Measurements from ENCODE around the gene ARHGEF1. TPM values are rescaled to one million over a fixed set of nuclear protein-coding genes. Genes with fewer than 3 reads are reported as not detected.

The ARHGEF1 gene
- total RNA-seq, 1 experiment from 2014 or later = 50.8 TPM

GRCh38 chr19:41866284-41866683, 16.7 kb upstream of the ARHGEF1 start:
- Histone ChIP-seq H3K36me3 (ENCODE audit: low read depth, low read length) (peaks cover 74% of the 10 kb centered on the region), H3K27ac (ENCODE audit: low read length) (no peak overlapping the region), H3K9ac (ENCODE audit: low read length) (no peak overlapping the region), H3K4me1 (ENCODE audit: insufficient read depth, low read length) (peaks cover 22% of the 10 kb centered on the region), H4K20me1 (ENCODE audit: low read length) (peaks cover 66% of the 10 kb centered on the region), H3F3A (ENCODE audit: low read length, unreplicated experiment) (no peaks in the 10 kb centered on the region), H3K9me3 (ENCODE audit: low read length) (no peaks in the 10 kb centered on the region), H3K4me3 (ENCODE audit: low read length) (no peak overlapping the region), H3K27me3 (ENCODE audit: low read length) (no peaks in the 10 kb centered on the region), H2AFZ (ENCODE audit: low read length) (no peak overlapping the region), H3K4me2 (ENCODE audit: low read length) (no peak overlapping the region), H3K79me2 (ENCODE audit: low read length) (peaks cover 57% of the 10 kb centered on the region), H3K9me2 (replicated peaks; ENCODE audit: low read length) (no peaks in the 10 kb centered on the region)
- intact Hi-C loops (cut with micrococcal nuclease) = no loop called here
- ATAC-seq (no peak), DNase-seq (no peak)
- ChIA-PET CTCF (no interaction called here), POLR2A (ENCODE audit: unreplicated experiment) (no interaction called here)
- no TSS peak for BruUV-seq (replicated peaks)
- TF ChIP-seq EZH2 (IDR thresholded peaks at IDR 0.05; ENCODE audit: low read length, unreplicated experiment) (no peak), EZH2phosphoT487 (IDR thresholded peaks at IDR 0.05; ENCODE audit: borderline replicate concordance, low read length) (no peak), CTCF (conservative IDR thresholded peaks at IDR 0.05; ENCODE audit: low read depth, low read length) (no peak)

DNA sequence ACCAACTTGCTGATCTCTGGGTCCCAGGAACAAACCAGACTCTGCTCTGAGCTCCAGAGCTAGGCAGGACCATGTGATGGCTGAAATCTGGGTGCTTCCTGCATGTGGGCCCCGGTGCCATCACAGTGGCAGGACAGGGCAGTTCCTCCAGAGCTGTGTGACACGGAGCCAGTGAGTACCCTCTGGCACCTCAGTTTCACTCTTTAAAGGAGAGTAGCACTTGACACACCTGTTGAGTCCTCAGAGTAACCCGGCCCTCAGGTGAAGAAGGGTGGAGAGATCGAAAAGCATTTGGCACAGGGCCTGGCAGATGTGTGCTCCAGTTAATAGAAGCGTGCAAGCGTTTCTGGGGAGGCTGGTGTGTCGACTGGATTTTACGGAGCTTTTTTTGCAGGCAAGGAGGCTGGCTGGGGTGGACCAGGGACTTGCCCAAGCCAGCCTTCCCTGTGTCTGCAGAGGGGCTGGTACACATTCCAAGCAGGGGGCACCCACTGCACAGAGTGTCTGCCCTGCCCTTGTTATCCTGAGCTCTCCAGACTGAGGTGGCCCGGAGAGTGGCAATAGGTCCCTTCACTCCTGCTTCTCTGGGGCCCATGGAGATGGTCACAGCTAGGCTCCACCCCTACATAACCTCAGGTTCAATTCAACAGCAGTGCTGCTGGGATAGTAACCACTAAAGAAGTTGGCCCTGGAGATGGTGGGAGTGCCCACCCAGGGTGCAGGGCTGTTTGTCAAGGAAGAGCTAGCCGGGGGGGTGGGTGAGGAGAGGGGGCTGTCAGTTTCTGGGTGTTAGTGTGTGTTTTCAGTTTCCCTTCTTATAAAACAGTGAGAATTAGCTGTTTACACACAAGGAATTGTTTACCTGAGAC, 14.6 kb upstream of the ARHGEF1 start:
- H3K9me2 ChIP-seq (replicated peaks; ENCODE audit: low read length) = no peaks in the 10 kb centered on the region
- no peak overlapping the region for H3K9ac ChIP-seq (ENCODE audit: low read length)
- no peaks in the 10 kb centered on the region for H3F3A ChIP-seq (ENCODE audit: low read length, unreplicated experiment)
- peaks cover 46% of the 10 kb centered on the region for H4K20me1 ChIP-seq (ENCODE audit: low read length)
- no peak for ATAC-seq
- ChIA-PET CTCF (no interaction called here), POLR2A (ENCODE audit: unreplicated experiment) (no interaction called here)
- H3K4me1 ChIP-seq (ENCODE audit: insufficient read depth, low read length) = 0 out of 2 replicates have a peak, but pooled peaks cover 1% of the 10 kb centered on the region
- H3K36me3 ChIP-seq (ENCODE audit: low read depth, low read length) = peaks cover 58% of the 10 kb centered on the region
- no peaks in the 10 kb centered on the region for H3K9me3 ChIP-seq (ENCODE audit: low read length)
- no peak overlapping the region for H3K27ac ChIP-seq (ENCODE audit: low read length)
- H3K4me3 ChIP-seq (ENCODE audit: low read length) = no peak overlapping the region
- BruUV-seq (replicated peaks) = no TSS peak
- H3K27me3 ChIP-seq (ENCODE audit: low read length) = no peaks in the 10 kb centered on the region
- intact Hi-C loops (cut with micrococcal nuclease) = no loop called here
- TF ChIP-seq CTCF (conservative IDR thresholded peaks at IDR 0.05; ENCODE audit: low read depth, low read length) = no peak
- TF ChIP-seq EZH2 (IDR thresholded peaks at IDR 0.05; ENCODE audit: low read length, unreplicated experiment) = no peak
- TF ChIP-seq EZH2phosphoT487 (IDR thresholded peaks at IDR 0.05; ENCODE audit: borderline replicate concordance, low read length) = no peak
- H3K79me2 ChIP-seq (ENCODE audit: low read length) = peaks cover 36% of the 10 kb centered on the region
- no peak for DNase-seq
- H2AFZ ChIP-seq (ENCODE audit: low read length) = no peak overlapping the region
- H3K4me2 ChIP-seq (ENCODE audit: low read length) = no peak overlapping the region

GRCh38 chr19:41868989-41869300, 14.0 kb upstream of the ARHGEF1 start:
- Histone ChIP-seq H3K36me3 (ENCODE audit: low read depth, low read length) (peaks cover 55% of the 10 kb centered on the region), H4K20me1 (ENCODE audit: low read length) (peaks cover 43% of the 10 kb centered on the region)

More at GRCh38 chr19:41868989-41869300, 14.0 kb upstream of the ARHGEF1 start:
- intact Hi-C loops (cut with micrococcal nuclease) = no loop called here
- ATAC-seq (no peak), DNase-seq (no peak)
- BruUV-seq (replicated peaks) = no TSS peak
- Histone ChIP-seq H3K4me1 (ENCODE audit: insufficient read depth, low read length) (no peaks in the 10 kb centered on the region), H3K27me3 (ENCODE audit: low read length) (no peaks in the 10 kb centered on the region), H3K27ac (ENCODE audit: low read length) (no peak overlapping the region), H3K79me2 (ENCODE audit: low read length) (peaks cover 31% of the 10 kb centered on the region), H3K4me2 (ENCODE audit: low read length) (no peak overlapping the region), H3K9ac (ENCODE audit: low read length) (no peak overlapping the region), H3K9me3 (ENCODE audit: low read length) (no peaks in the 10 kb centered on the region), H3F3A (ENCODE audit: low read length, unreplicated experiment) (no peaks in the 10 kb centered on the region), H3K4me3 (ENCODE audit: low read length) (no peak overlapping the region), H3K9me2 (replicated peaks; ENCODE audit: low read length) (no peaks in the 10 kb centered on the region), H2AFZ (ENCODE audit: low read length) (no peak overlapping the region)
- TF ChIP-seq EZH2phosphoT487 (IDR thresholded peaks at IDR 0.05; ENCODE audit: borderline replicate concordance, low read length) = no peak
- CTCF ChIA-PET = no interaction called here
- POLR2A ChIA-PET (ENCODE audit: unreplicated experiment) = no interaction called here
